HCT116 (cell line): ENCODE data around the gene CFAP77. TPM values are rescaled to one million over a fixed set of nuclear protein-coding genes. Genes with fewer than 3 reads are reported as not detected.

ENCODE experiments used
- ATAC-seq: fragments of 200-7000 bp; cut with Tn5 transposase; 2 replicates; pipeline ENCODE4 v1.9.1; 2020; ENCODE audit warnings: mild to moderate bottlenecking, moderate library complexity
- BruUV-seq: library from RNA; stranded (reverse); fragments of 400-500 nt; replicated peaks from 2 replicates; lab custom pipeline; 2021; lab: Mats Ljungman, UMichigan
- CTCF ChIA-PET: fragments of 300-600 bp; sonication (Branson Sonifier 250); formaldehyde crosslinking; loops from one replicate; lab custom pipeline; 2021; ENCODE audit warnings: antibody characterized with exemption; lab: Charles Lee
- POLR2A ChIA-PET: fragments of 300-600, 350-600 bp; sonication (Branson Sonifier 250); formaldehyde crosslinking; loops from one replicate; lab custom pipeline; 2021; ENCODE audit warnings: antibody characterized with exemption; lab: Charles Lee
- RAD21 ChIA-PET, 2 experiments: fragments of 300-600 bp; sonication (Branson Sonifier 250); formaldehyde crosslinking; loops; one replicate each; lab custom pipeline; 2023; ENCODE audit warnings: low total read pairs in 2 of 2; ENCODE audit not compliant: uncharacterized antibody in 2 of 2, unreplicated experiment in 2 of 2, low non-redundant PET in 1 of 2; lab: Charles Lee
- DNase-seq: peaks from one replicate; pipeline ENCODE4 v3.0.0-alpha.2; 2010; ENCODE audit warnings: low read depth, low spot score
- H2AFZ ChIP-seq: fragments of 200-600 bp; shearing (Covaris generic), sonication (generic); 2 replicates; pipeline ENCODE4 v1.6.1; 2017; ENCODE audit warnings: low read depth, mixed run types, mixed read lengths, antibody characterized with exemption, low read length; ENCODE audit not compliant: poor library complexity, severe bottlenecking
- H3K27ac ChIP-seq: 2 replicates; pipeline ENCODE4 v1.5.1; 2012; ENCODE audit warnings: low read depth, low read length
- H3K27me3 ChIP-seq: fragments of 200-600 bp; sonication (generic); 2 replicates; pipeline ENCODE4 v1.6.1; 2016; ENCODE audit warnings: mixed run types, low read length, mixed read lengths; ENCODE audit not compliant: insufficient read depth
- H3K36me3 ChIP-seq, 2 experiments: fragments of 200-500 bp in 1 of 2; fragments of 200-600 bp in 1 of 2; sonication (Bioruptor generic) in 1 of 2; sonication (generic) in 1 of 2; 2 replicates each; pipeline versions ENCODE4 v1.5.1 to v1.6.1; 2014 to 2016; ENCODE audit warnings: low read length in 2 of 2, inconsistent platforms in 1 of 2, mixed read lengths in 1 of 2, mixed run types in 1 of 2; ENCODE audit not compliant: insufficient read depth in 2 of 2, control insufficient read depth in 1 of 2
- H3K4me1 ChIP-seq, 2 experiments: fragments of 200-600 bp in 1 of 2; sonication (generic) in 1 of 2; 2 replicates each; pipeline versions ENCODE4 v1.5.1 to v1.6.1; 2012 to 2017; ENCODE audit warnings: low read length in 2 of 2, inconsistent platforms in 1 of 2, mild to moderate bottlenecking in 1 of 2, mixed read lengths in 1 of 2, mixed run types in 1 of 2, moderate library complexity in 1 of 2; ENCODE audit not compliant: insufficient read depth in 2 of 2, control insufficient read depth in 1 of 2
- H3K4me2 ChIP-seq: fragments of 200-600 bp; sonication (generic); 2 replicates; pipeline ENCODE4 v1.6.1; 2017; ENCODE audit warnings: mixed run types, low read length, mixed read lengths
- H3K4me3 ChIP-seq, 2 experiments: fragments of 200-600 bp in 1 of 2; sonication (generic) in 1 of 2; replicated peaks in 1 of 2; 2 replicates each; pipeline ENCODE4 v1.5.1; 2011 to 2016; ENCODE audit warnings: low read length in 2 of 2, control low read depth in 1 of 2, low read depth in 1 of 2, mild to moderate bottlenecking in 1 of 2, mixed read lengths in 1 of 2, mixed run types in 1 of 2
- H3K79me2 ChIP-seq: fragments of 200-600 bp; sonication (generic); 2 replicates; pipeline ENCODE4 v1.6.1; 2017; ENCODE audit warnings: mild to moderate bottlenecking, mixed run types, low read length, moderate library complexity, mixed read lengths; ENCODE audit not compliant: insufficient read depth
- H3K9ac ChIP-seq: fragments of 200-600 bp; sonication (generic); 2 replicates; pipeline ENCODE4 v1.6.1; 2016; ENCODE audit warnings: low read length, mixed read lengths
- H3K9me2 ChIP-seq: fragments of 200-600 bp; sonication (generic), shearing (Covaris generic); 2 replicates; pipeline ENCODE4 v1.6.1; 2017; ENCODE audit warnings: mixed run types, mild to moderate bottlenecking, moderate library complexity; ENCODE audit not compliant: insufficient read depth
- H3K9me3 ChIP-seq, 2 experiments: fragments of 200-500 bp in 1 of 2; fragments of 200-600 bp in 1 of 2; sonication (Bioruptor generic) in 1 of 2; sonication (generic) in 1 of 2; 2 replicates each; pipeline ENCODE4 v1.6.1; 2014 to 2017; ENCODE audit warnings: low read length in 2 of 2, mixed read lengths in 2 of 2, inconsistent platforms in 1 of 2, low read depth in 1 of 2, mild to moderate bottlenecking in 1 of 2, mixed run types in 1 of 2, moderate library complexity in 1 of 2; ENCODE audit not compliant: control insufficient read depth in 1 of 2, insufficient read depth in 1 of 2
- H4K20me1 ChIP-seq: fragments of 200-600 bp; sonication (generic), shearing (Covaris generic); 2 replicates; pipeline ENCODE4 v1.6.1; 2017; ENCODE audit warnings: mixed run types, mild to moderate bottlenecking, moderate library complexity; ENCODE audit not compliant: insufficient read depth
- CBX3 ChIP-seq: IDR thresholded peaks from 2 replicates; pipeline ENCODE4 v1.6.1; 2012; ENCODE audit warnings: low read depth
- CTCF ChIP-seq, 3 experiments: fragments of 200-600 bp in 1 of 3; sonication (generic) in 1 of 3; IDR thresholded peaks in 2 of 3; conservative IDR thresholded peaks in 1 of 3; 2 replicates each; pipeline ENCODE4 v1.5.1; 2012 to 2017; ENCODE audit warnings: low read depth in 2 of 3, low read length in 2 of 3, antibody characterized with exemption in 1 of 3, borderline replicate concordance in 1 of 3, control low read depth in 1 of 3, mild to moderate bottlenecking in 1 of 3, mixed read lengths in 1 of 3, mixed run types in 1 of 3, moderate library complexity in 1 of 3; ENCODE audit not compliant: insufficient read depth in 1 of 3
- EGR1 ChIP-seq: IDR thresholded peaks from 2 replicates; pipeline ENCODE4 v1.6.1; 2012; ENCODE audit warnings: low read depth
- EZH2 ChIP-seq: fragments of 200-600 bp; sonication (generic); IDR thresholded peaks from 2 replicates; pipeline ENCODE4 v1.6.1; 2017; ENCODE audit warnings: antibody characterized with exemption, mixed run types
- JUND ChIP-seq: IDR thresholded peaks from 2 replicates; pipeline ENCODE4 v1.6.1; 2012
- MAX ChIP-seq: IDR thresholded peaks from 2 replicates; pipeline ENCODE4 v1.6.1; 2012
- POLR2A ChIP-seq: IDR thresholded peaks from 2 replicates; pipeline ENCODE4 v1.7.0; 2011; ENCODE audit warnings: borderline replicate concordance; ENCODE audit not compliant: insufficient read depth, insufficient read length; ENCODE audit errors: extremely low read depth
- POLR2AphosphoS5 ChIP-seq: IDR thresholded peaks from 2 replicates; pipeline ENCODE4 v1.6.1; 2011; ENCODE audit warnings: mild to moderate bottlenecking, low read depth, low read length, moderate library complexity
- RAD21 ChIP-seq: IDR thresholded peaks from 2 replicates; pipeline ENCODE4 v1.6.1; 2012; ENCODE audit warnings: low read depth, mild to moderate bottlenecking
- SIN3A ChIP-seq: IDR thresholded peaks from 2 replicates; pipeline ENCODE4 v1.6.1; 2012; ENCODE audit warnings: low read depth
- SP1 ChIP-seq: IDR thresholded peaks from 2 replicates; pipeline ENCODE4 v1.6.1; 2012; ENCODE audit warnings: low read depth
- YY1 ChIP-seq: IDR thresholded peaks from 2 replicates; pipeline ENCODE4 v1.6.1; 2011; ENCODE audit warnings: low read length, low read depth, moderate library complexity, mild to moderate bottlenecking; ENCODE audit not compliant: insufficient replicate concordance; ENCODE audit errors: extremely low read depth
- ZBTB33 ChIP-seq: IDR thresholded peaks from 2 replicates; pipeline ENCODE4 v1.6.1; 2011; ENCODE audit warnings: mild to moderate bottlenecking, low read length, moderate library complexity; ENCODE audit not compliant: insufficient replicate concordance; ENCODE audit errors: extremely low read depth
- ZFX ChIP-seq: fragments of 450-650 bp; IDR thresholded peaks from 2 replicates; pipeline ENCODE4 v1.6.1; 2017
- intact Hi-C: fragments of 100-400 bp; cut with micrococcal nuclease; formaldehyde crosslinking; loops from 2 replicates; pipeline ENCODE4 v1.10.0; 2022
- total RNA-seq: library from RNA; stranded (reverse); gene quantifications from one replicate; pipeline ENCODE4 v1.2.1, GENCODE V29; 2021; ENCODE audit not compliant: unreplicated experiment

Gene CFAP77
- total RNA-seq, 1 experiment from 2014 or later: 0.98 TPM

- TF ChIP-seq JUND: no peak
- TF ChIP-seq POLR2AphosphoS5: no peak
- TF ChIP-seq SIN3A: no peak
- no peak for TF ChIP-seq YY1
- TF ChIP-seq CTCF (IDR thresholded peaks at IDR 0.05 in 2 of 3, conservative IDR thresholded peaks at IDR 0.05 in 1 of 3; ENCODE audit: borderline replicate concordance in 1 of 3, insufficient read depth in 1 of 3, low read depth in 2 of 3, low read length in 2 of 3): no peak
- no peak for TF ChIP-seq RAD21
- TF ChIP-seq EZH2: no peak
- TF ChIP-seq EGR1: no peak
- no peak for TF ChIP-seq ZBTB33
- TF ChIP-seq ZFX: no peak
- TF ChIP-seq POLR2A: no peak
- TF ChIP-seq CBX3: no peak
- no peak for TF ChIP-seq SP1
- no peak for TF ChIP-seq MAX
- TF ChIP-seq, all 23 proteins: peak for 0
- Histone ChIP-seq H3K9me3 (no peaks in the 10 kb centered on the region), H2AFZ (no peak overlapping the region), H3K79me2 (no peaks in the 10 kb centered on the region), H4K20me1 (no peaks in the 10 kb centered on the region), H3K4me2 (no peak overlapping the region), H3K4me1 (no peaks in the 10 kb centered on the region), H3K9me2 (no peaks in the 10 kb centered on the region), H3K27me3 (peaks cover 9% of the 10 kb centered on the region), H3K4me3 (no peak overlapping the region), H3K27ac (no peak overlapping the region), H3K36me3 (no peaks in the 10 kb centered on the region), H3K9ac (no peak overlapping the region)
- DNase-seq (no peak), ATAC-seq (no peak)
- no TSS peak for BruUV-seq
- RAD21 ChIA-PET: no interaction called here
- intact Hi-C loops: no loop called here
- CTCF ChIA-PET: no interaction called here
- POLR2A ChIA-PET: no interaction called here
Measured at GRCh38 chr9:132489536-132489935, 79.5 kb downstream of the CFAP77 start.
